Measurements from ENCODE around the gene NDUFB10. TPM values are rescaled to one million over a fixed set of nuclear protein-coding genes. Genes with fewer than 3 reads are reported as not detected.

Gene NDUFB10
- total and polyA plus RNA-seq, 10 of the 15 experiments (the other 5 are each of a cell fraction or from before 2014, with no cell fraction given), result 52.2 to 319 (median 130) TPM

- TF ChIP-seq IRF5 (IDR thresholded peaks at IDR 0.05; ENCODE audit: borderline replicate concordance) (no peak), NFYB (IDR thresholded peaks at IDR 0.05; ENCODE audit: insufficient read depth, low read depth, low read length) (0 out of 2 replicates have a peak, but pooled peaks have one; percentile 32), CHD4 (IDR thresholded peaks at IDR 0.05) (no peak), GATAD2B (conservative IDR thresholded peaks at IDR 0.05; ENCODE audit: low read depth) (peak; percentile 73), SPI1 (IDR thresholded peaks at IDR 0.05; ENCODE audit: borderline replicate concordance, insufficient read depth, low read depth, low read length) (no peak), ZBTB33 (IDR thresholded peaks at IDR 0.05) (peak; percentile 48; the same call in 1 of the 2 replicates), DPF2 (IDR thresholded peaks at IDR 0.05) (peak; percentile 20; the same call in 1 of the 2 replicates), YY1 (IDR thresholded peaks at IDR 0.05; ENCODE audit: low read depth, low read length) (0 out of 2 replicates have a peak, but pooled peaks have one; percentile 6), SRF (IDR thresholded peaks at IDR 0.05; ENCODE audit: low read depth in 2 of 2, low read length in 2 of 2) (no peak), EGR1 (IDR thresholded peaks at IDR 0.05; ENCODE audit: borderline replicate concordance in 1 of 2, low read depth in 2 of 2, low read length in 2 of 2) (peak in 1 of 2 experiments; percentile 42; a peak in 2 of 3 replicates), ZNF592 (IDR thresholded peaks at IDR 0.05) (peak; percentile 78; the same call in 1 of the 2 replicates), NKRF (conservative IDR thresholded peaks at IDR 0.05) (peak; percentile 13; the same call in 1 of the 2 replicates), SP1 (IDR thresholded peaks at IDR 0.05; ENCODE audit: low read depth, low read length) (peak; percentile 7)
Measured at GRCh38 chr16:1991948-1992703, 32.8 kb downstream of the NDUFB10 start (continued).

All from GM12878 (cell line).